HL-60/S4 treated with retinoic acid at 250 ng/mL for 4 days and 3 days (cell line): ENCODE results near the gene SPTLC3.

Experiments
- in situ Hi-C: fragments of 300-500 bp; cut with MboI; formaldehyde crosslinking; loops from 2 replicates; pipeline ENCODE4 v1.7.0; 2022; ENCODE audit warnings: low sequenced_read_pairs

Gene SPTLC3

DNA sequence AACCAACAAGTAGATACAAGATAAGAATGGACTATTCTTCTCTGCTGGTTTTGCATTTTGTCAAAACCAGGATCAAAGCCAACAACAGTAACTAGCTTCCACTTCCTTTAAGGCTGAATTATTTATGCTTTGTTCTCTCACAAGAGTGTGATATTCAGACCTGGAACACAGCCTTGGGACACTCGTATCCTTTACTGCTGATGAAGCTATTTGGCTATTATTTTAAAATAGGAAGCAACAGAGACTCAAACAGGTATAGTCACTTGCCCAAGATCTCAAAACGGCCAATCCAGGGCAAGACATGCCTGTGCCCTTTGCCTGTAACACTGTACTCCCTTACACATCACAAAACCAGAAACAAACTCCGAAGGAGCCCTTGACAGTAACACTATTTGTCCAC lies 19.9 kb downstream of the SPTLC3 start:
- in situ Hi-C loops: no loop called here

DNA sequence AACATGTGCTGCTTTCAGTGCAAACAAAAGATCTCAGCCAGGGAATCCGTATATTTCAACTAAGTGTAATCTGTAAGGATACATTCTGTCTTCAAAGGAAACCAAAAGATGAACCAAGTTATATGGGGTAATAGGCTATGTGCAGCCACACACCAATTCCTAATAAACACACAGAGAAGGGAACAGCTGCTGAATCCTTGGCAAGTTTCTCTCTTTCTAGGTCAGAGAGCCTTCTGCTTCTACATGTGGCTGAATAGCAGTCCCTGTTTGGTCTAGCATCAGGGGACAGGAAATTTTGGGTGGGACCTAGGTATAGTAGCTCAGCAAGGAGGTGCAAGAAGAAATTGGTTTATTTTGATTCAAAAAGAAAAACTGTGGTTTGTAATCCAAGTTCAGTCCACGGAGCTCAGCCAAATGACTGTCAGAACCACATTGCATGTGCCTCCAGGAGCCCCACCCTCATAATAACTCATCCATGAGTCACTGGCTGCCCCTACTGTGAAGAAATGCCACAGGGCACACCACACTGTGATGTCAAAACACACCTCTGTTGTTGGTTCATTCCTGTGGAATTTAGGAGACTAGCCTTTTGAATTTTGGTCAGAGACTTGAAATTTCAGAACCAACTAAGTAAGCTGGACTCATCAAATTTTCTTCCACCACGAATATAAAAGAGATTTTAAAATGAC lies 21.1 kb downstream of the SPTLC3 start:
- in situ Hi-C loops: no loop called here

DNA sequence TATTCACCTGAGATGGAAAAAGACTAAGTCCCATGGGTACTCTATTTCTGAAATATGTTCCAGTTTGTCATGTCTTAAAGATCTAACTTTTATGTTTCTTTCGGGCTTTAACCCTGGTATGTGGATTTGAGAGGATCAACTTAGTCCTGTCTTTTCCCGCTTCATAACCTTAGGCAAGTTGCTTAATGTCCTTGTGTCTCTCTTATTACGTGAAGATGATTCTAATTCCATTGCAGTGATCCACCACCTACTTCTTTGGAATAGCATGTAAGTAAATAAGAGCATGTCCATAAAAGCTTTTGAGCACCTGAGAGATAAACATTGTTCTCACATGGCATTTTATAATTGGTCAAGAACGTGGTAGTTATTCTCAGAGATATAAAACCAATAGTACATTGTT lies 23.0 kb downstream of the SPTLC3 start:
- in situ Hi-C loops: no loop called here

DNA sequence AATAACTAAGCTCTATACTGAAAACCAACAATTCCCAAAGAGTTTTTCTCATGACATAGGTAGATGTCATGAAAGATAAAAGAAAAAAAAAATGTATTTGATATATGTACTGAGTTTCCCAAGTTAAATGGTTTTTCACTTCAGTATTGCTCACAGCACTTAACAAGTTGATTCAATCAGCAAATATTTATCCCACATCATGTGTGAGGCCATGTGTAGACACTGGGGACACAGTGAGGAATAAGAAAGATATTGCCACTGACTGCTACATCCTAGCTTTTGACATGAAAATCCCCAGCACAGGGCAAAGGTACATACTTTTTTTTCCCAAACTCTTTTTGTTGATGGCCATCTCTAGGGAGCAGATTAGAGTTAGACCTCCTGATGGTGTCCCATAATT lies 25.3 kb downstream of the SPTLC3 start:
- in situ Hi-C loops: no loop called here

DNA sequence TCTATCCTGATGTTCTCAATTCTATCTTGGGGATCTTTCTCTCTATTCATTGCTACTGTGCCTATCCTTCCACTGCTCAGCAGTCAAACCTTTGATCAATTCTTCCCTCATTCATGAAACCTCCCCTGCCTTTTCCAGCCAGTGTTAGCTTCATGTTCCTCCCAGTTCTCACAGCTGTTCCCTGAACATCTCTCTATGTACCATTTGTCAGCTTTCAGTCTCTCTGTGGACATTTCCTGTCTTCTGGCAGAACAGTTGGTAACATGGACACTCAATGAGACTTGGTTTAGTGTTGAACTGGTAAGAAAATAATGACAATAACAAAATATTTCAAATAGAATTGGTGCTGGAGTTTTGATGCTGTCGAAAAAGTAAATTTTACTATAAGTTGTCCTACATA lies 26.2 kb downstream of the SPTLC3 start:
- in situ Hi-C loops: no loop called here

DNA sequence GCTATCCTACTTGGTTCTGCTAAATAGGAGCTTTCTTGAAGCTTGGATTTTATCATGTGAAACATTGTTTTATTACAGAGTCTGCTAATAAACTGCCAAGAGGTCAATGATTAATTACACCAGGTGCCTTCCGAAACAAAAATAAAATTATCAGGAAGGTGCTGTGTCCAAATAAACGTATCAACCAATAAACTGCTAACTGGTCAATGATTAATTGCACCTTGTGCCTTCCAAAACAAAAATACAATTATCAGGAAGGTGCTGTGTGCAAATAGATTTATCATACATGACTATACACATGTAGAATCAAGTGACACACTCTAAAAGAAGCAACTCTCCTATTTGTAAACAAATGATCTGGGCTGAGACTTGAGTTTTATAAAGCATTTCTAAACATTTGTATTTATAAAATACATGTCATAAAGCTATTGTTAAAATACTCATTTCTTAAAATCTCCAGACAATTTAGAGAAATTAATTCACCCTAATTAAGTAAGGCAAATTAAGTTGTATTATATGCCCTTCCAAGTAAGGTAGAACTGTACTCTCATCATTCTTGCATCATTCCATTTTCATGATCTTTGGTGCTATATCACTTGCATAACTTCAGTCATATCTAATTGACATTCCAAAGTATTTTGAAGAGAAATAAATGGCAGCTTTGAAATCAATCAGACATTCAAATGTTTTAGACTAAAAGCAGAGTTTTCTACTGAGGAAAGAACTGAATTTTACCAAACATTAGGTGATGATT lies 26.8 kb downstream of the SPTLC3 start:
- in situ Hi-C loops: no loop called here

DNA sequence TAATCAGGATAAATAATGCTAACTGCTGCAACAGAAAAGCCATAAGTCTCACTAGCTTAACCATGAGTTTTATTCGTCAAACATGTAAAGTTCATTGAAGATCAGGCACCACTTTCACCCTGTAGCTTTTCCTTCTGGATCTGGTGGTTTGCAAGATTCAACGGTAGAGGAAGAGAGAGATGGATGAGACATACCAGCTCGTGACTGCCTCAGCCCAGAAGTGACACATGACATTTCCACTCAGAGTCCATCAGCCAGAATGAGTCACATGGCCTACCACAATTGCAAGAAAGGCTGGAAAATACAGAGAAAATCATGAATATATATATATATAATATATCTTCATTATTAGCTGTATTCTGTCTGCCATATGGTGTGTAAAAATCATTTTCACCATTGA lies 29.0 kb downstream of the SPTLC3 start:
- in situ Hi-C loops: no loop called here

DNA sequence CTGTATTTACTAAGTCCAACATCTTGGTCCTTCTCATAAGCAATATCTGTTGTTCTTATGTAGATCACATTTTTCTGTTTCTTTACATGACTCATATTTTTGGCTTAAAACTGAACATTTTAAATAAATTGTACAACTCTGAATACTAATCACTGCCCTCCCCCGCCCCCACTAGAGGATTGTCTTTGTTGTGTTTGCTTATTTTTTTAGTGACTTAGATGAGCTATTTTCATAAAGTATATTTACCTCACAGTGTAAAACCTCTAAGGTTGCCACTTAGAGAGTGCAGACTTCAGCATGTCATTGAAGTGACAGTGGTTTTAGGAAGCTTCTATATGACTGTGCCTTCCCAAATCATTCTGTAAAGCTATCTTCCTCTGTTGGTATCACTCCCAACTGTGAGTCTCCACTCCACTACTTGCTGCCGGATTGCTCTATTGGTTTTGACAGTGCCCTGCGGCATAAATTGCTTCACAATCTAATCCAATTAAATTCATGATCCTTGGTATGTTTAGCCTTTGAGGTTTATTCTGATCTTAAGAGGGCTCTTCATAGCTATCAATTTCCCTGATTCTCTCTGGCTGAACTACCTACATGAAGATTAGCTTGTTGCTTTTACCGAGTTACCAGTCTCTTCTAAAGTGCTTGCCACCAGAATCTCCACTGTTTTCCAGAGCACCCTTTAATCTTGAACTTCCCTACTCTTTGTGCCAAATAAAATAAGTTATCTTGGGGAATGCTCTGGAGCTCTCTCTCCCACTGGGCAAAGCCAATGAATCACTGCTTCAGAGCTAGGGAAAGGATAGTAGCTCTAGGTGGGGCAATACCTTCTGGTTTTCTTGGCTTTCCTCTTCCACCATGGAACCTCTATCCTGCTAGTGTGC lies 33.0 kb downstream of the SPTLC3 start:
- in situ Hi-C loops: no loop called here

DNA sequence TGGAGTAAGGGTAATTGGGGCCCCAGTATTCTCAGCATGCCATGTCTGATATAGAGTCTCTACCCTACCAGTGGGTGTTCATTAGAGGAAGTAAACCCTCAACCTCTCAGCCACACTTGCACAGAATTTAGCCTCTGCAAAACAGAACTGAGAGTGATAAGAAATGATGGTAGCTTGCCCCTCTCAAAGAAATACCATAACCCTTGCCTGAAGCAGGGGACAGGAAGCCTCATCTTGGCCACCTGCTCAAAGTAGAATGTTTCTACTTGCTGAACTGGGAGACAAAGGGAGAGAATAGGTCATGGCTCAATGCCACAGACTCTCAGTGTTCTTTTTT lies 33.7 kb downstream of the SPTLC3 start:
- in situ Hi-C loops: no loop called here

DNA sequence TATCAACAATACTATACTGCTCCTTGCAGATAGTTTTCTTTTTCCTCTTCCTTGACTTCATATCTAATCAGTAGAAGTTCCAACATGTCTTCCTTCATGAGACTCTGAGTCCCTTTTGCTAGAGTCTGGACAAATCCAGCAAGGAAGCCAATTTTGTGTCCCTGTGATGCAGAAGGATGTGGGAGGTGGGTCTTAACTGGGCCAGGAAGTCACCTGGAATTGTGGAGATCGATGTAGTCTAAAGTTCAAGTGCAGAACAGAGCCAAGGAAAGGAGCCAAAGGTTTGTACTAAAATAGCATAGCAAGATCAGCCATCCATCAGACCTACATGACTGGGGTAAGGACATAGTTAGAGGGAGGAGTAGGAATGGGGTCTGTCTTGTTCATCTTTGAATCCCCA lies 37.6 kb downstream of the SPTLC3 start:
- in situ Hi-C loops: no loop called here

DNA sequence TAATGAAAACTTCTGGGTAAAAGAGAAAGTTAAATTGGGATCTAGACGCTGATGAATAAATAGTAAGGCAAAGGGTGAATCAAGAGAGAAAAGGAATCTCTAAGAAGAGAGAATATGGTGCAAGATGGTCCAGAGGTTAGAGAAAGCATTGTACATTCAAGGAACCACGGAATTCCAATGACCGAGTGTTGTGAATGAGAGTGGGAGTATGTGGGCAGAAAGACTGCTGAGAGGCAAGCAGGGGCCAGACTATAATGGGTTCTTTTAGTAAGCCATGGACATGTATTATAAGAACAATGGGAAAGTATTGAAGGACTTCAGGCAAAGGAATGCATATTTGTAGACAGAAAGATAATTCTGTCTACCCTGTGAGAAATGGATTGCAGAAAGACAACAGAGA lies 45.2 kb downstream of the SPTLC3 start:
- in situ Hi-C loops: no loop called here

DNA sequence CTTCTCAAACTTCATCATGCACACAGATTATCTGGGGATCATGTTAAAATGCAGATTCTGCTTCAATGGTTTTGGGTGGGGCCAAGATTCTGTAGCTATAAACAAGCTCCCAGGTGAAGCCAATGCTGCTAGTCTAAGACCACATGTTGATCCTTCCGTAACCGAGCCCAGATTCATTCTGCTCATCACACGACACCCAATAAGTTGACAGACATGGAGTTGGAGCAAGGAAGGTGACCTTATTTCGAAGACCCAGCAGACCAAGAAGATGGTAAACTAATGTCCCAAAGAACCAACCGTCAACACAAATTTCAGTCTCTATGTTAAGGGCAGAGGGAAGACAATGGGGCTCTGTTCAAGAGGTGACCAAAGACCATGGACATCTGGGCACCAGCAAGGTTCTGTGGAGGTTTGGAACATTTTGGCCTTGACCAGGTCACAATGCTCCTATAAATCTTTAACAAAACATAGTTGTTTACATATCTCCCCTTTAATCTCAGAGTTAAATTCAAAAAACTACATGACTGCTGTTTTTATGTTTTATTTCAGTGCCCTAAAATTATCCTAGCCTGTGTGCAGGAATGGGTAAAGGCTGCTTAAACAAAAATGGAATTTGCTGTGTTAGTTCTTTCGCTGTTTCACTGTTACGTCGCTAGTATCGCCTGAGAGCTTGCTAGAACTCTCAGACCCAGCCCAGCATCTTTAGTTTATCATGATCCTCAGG lies 50.1 kb downstream of the SPTLC3 start:
- in situ Hi-C loops: no loop called here

DNA sequence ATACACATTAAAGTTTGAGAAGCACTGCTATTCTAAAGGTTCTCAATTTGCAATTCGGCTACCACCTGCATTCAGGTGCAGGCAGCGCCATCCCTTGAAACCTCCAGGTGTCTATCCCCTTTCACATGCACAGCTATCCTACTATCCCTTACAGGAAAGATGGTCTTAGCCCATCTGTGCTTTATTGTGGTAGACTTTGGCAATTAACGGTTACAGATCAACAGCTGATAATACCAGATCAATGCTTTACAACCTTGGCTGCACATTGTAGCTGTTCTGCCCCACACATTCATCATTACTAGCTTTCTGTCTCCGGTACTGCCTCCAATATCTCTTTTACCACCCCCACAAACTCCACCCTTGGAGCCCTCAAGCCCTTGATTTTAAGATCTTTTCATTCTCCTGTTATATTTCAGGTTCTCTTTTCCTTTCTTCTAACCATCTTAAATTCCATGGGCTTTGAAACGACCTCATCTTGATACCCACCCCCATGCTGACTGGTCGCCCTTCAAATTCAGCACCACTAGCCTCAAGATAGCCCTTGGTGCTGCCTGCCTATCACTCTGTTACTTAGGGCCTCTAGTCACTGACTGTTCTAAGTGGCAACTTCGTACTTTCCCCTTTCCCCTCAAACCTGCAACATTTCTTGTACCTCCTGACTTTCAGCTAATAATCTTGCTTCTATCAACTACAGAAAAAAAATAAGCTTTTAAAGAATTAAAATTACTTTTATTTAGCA lies 50.8 kb downstream of the SPTLC3 start:
- in situ Hi-C loops: no loop called here

DNA sequence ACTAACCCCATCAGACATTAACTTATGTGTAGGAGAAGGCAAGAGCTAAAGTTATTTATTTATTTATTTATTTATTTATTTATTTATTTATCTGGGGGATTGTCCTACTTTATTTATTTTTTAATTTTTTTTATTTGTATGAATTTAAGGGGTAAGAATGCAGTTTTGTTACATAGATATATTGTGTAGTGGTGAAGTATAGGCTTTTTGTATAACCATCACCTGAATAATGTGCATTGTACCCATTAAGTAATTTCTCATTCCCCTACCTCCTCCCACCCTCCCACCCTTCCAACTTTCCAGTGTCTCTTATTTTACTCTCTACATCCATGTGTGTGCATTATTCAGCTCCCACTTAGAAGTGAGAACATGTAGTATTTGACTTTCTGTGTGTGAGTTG lies 51.6 kb downstream of the SPTLC3 start:
- in situ Hi-C loops: no loop called here

DNA sequence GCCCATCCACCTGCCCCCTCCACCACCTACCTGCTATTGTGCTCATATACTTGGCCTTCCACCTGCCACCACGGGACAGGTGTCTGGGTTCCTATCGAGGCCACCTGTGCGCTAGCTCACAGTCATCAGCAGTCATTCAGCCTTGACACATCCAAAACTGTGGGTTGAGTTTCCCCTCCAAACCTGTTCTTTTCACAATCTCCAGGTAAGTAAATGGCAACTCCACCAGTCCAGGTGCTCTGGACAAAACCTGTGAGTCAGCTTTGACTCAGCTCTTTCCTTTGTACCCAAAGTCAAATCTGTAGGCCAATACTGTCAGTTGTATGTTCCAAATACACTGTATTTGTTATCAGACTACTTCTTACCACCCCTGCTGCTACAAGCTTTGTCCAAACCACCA lies 52.6 kb downstream of the SPTLC3 start:
- in situ Hi-C loops: no loop called here

DNA sequence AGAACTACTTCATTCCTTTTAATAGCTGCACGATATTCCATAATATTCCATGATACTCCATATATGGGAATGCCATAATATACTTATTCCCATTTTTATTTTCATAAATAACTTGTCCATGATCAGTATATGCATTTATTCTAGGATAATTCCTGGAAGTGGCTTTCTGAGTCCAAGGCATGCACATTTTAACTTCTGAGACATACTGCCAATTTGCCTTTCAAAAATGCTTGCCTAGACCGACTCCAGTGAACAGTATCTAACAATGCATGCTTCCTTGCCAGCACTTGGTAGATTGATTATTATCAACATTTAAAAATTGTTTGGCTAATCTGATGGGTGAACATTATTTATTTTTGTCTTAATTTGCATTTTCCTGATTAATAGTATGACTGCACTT lies 54.0 kb downstream of the SPTLC3 start:
- in situ Hi-C loops: no loop called here

DNA sequence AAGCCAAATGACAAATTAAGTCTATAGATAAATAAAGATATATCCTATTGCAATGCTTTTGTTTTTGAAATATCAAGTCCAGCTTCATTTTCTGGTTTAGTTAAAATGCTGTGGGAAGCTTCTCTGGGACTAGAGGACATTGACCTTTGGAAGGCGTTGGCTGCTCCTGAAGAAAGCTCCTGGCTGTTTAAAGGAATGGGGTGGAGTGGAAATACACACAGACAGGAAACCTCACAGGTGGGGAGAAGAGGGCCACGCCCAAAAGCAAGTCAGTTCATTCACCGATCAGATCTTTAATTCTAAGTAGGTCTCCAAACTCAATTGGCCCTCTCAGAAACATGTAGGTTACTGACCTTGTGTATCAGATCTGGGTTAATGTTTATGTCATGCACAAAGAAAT lies 59.6 kb downstream of the SPTLC3 start:
- in situ Hi-C loops: no loop called here

DNA sequence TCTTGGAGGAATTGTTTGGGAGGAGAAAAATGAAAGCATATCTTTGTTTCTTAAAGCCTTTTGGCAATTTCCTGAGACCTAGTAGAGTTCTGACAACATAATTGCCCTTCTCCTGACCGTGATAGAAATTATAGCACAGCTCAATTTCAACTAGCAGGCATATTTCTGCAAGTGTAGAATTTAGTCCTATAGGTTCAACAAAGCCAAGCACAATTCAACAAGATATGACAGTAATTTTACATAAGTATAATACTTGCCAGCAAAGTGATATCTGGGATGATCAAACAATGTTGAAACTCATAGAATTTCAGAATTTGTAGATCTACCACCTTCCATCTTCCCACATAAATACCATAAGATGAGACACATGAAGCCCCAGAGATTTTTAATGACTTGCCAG lies 73.1 kb downstream of the SPTLC3 start:
- in situ Hi-C loops: no loop called here

DNA sequence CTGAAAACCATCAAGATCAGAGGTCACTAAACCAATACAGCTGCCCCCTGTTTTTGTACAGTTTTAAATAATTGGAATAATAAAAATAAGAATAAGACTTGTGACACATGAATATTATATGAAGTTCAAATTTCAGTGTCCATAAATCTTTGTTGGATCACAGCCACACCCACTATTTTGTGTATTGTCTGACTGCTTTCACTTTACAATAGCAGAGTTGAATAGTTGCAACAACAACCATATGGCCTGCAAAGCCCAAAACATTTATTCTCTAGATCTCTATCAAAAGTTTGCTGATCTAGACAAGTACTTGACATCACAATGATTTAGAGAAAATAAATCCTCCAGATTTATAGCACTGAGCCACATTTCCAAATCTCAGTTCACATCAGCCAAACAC lies 73.6 kb downstream of the SPTLC3 start:
- in situ Hi-C loops: no loop called here

DNA sequence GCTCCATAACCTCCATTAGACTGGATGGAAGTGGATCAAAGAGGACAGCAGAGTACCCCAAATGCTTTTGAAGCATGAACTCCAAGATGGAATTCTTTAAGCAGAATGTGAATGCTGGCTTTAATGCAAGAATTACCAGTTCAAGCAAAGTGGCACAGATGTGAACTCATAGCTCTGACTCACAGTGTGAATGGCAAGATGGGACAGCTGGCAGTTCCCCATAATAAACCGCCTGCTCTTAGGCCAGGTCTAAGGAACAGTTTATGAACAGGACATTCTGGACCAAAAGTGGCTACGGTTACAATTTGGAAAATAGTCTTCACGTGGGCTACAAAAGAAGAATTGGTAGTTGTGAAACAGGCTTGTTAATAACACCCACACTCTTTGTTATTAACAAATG lies 76.5 kb downstream of the SPTLC3 start:
- in situ Hi-C loops: no loop called here
